H1 (cell line): ENCODE data around the gene SPTB. TPM values are rescaled to one million over a fixed set of nuclear protein-coding genes. Genes with fewer than 3 reads are reported as not detected.

Experiments used
- CTCF ChIA-PET: fragments of 300-600 bp; sonication (Branson Sonifier 250); formaldehyde crosslinking; loops from one replicate; lab custom pipeline; 2021; ENCODE audit not compliant: partially characterized antibody; lab: Charles Lee
- POLR2A ChIA-PET: fragments of 300-600 bp; sonication (Branson Sonifier 250); formaldehyde crosslinking; loops from one replicate; lab custom pipeline; 2021; ENCODE audit warnings: inconsistent platforms; ENCODE audit not compliant: partially characterized antibody; lab: Charles Lee
- DNase-seq, 2 experiments: peaks; one replicate each; pipeline versions ENCODE4 v3.0.0 to v3.0.0-alpha.2; 2010 to 2022; ENCODE audit warnings: low spot score in 2 of 2, low read depth in 1 of 2, mixed read lengths in 1 of 2
- FAIRE-seq: peaks from 2 replicates; lab custom pipeline; 2011; peaks lifted over from hg19 to GRCh38; lab: Jason Lieb, UNC
- H2AFZ ChIP-seq: 2 replicates; pipeline ENCODE4 v1.8.1; 2012; ENCODE audit warnings: low read length, inconsistent platforms
- H2AK5ac ChIP-seq: 2 replicates; pipeline ENCODE4 v1.6.1; 2013; ENCODE audit warnings: low read depth, low read length
- H2BK120ac ChIP-seq: replicated peaks from 2 replicates; pipeline ENCODE3; 2013; ENCODE audit warnings: low read depth, low read length, inconsistent platforms
- H2BK12ac ChIP-seq: 2 replicates; pipeline ENCODE4 v1.6.1; 2013; ENCODE audit warnings: low read depth, low read length
- H2BK15ac ChIP-seq: 2 replicates; pipeline ENCODE4 v1.6.1; 2013; ENCODE audit warnings: low read length
- H2BK20ac ChIP-seq: 2 replicates; pipeline ENCODE4 v1.6.1; 2013; ENCODE audit warnings: low read length
- H2BK5ac ChIP-seq: 2 replicates; pipeline ENCODE4 v1.6.1; 2013; ENCODE audit warnings: low read depth, low read length
- H3K14ac ChIP-seq: 2 replicates; pipeline ENCODE4 v1.6.1; 2013; ENCODE audit warnings: inconsistent platforms; ENCODE audit not compliant: insufficient read length
- H3K18ac ChIP-seq: 2 replicates; pipeline ENCODE4 v1.6.1; 2013; ENCODE audit warnings: low read length; ENCODE audit errors: extremely low read depth
- H3K23ac ChIP-seq: 2 replicates; pipeline ENCODE4 v1.6.1; 2013; ENCODE audit warnings: inconsistent platforms; ENCODE audit not compliant: insufficient read length
- H3K23me2 ChIP-seq: 2 replicates; pipeline ENCODE4 v1.6.1; 2013; ENCODE audit warnings: low read depth, low read length
- H3K27ac ChIP-seq: 2 replicates; pipeline ENCODE4 v1.6.1; 2011; ENCODE audit warnings: low read depth, low read length, inconsistent platforms
- H3K27me3 ChIP-seq, 4 experiments: replicated peaks in 1 of 4; 1 replicate in 1 of 4; 2 replicates in 3 of 4; pipeline versions ENCODE4 v1.6.1 to v1.8.1; 2011 to 2013; ENCODE audit warnings: low read length in 3 of 4, mild to moderate bottlenecking in 3 of 4, inconsistent platforms in 2 of 4, mixed read lengths in 2 of 4, moderate library complexity in 1 of 4; ENCODE audit not compliant: control insufficient read depth in 3 of 4, insufficient read depth in 3 of 4; ENCODE audit errors: extremely low read depth in 1 of 4
- H3K36me3 ChIP-seq, 4 experiments: 2 replicates each; pipeline versions ENCODE4 v1.6.1 to v1.8.1; 2011 to 2013; ENCODE audit warnings: mild to moderate bottlenecking in 4 of 4, low read length in 3 of 4, moderate library complexity in 2 of 4, control low read depth in 1 of 4, inconsistent platforms in 1 of 4; ENCODE audit not compliant: insufficient read depth in 4 of 4, control insufficient read depth in 2 of 4
- H3K4ac ChIP-seq: replicated peaks from 2 replicates; pipeline ENCODE3; 2013; ENCODE audit warnings: low read length, low read depth, mixed read lengths, inconsistent platforms; ENCODE audit not compliant: insufficient read length
- H3K4me1 ChIP-seq, 4 experiments: replicated peaks in 1 of 4; 1 replicate in 1 of 4; 2 replicates in 3 of 4; pipeline versions ENCODE4 v1.6.1 to v1.8.1; 2011 to 2013; ENCODE audit warnings: low read length in 3 of 4, inconsistent platforms in 2 of 4, mixed read lengths in 1 of 4; ENCODE audit not compliant: insufficient read depth in 4 of 4, control insufficient read depth in 3 of 4
- H3K4me2 ChIP-seq, 2 experiments: 2 replicates each; pipeline versions ENCODE4 v1.6.1 to v1.8.1; 2011 to 2013; ENCODE audit warnings: low read depth in 2 of 2, low read length in 2 of 2, control low read depth in 1 of 2, inconsistent platforms in 1 of 2, mild to moderate bottlenecking in 1 of 2; ENCODE audit not compliant: insufficient read depth in 1 of 2
- H3K4me3 ChIP-seq, 4 experiments: fragments of 200-600, 300-600 bp in 1 of 4; sonication (generic), shearing (Covaris generic), sonication (Bioruptor Twin) in 1 of 4; 2 replicates each; pipeline versions ENCODE4 v1.5.1 to v1.8.1; 2011 to 2016; ENCODE audit warnings: low read length in 4 of 4, low read depth in 3 of 4, control low read depth in 2 of 4, inconsistent platforms in 2 of 4, mild to moderate bottlenecking in 2 of 4, mixed read lengths in 1 of 4, moderate library complexity in 1 of 4; ENCODE audit not compliant: insufficient read depth in 2 of 4; ENCODE audit errors: extremely low read depth in 1 of 4
- H3K56ac ChIP-seq: replicated peaks from 2 replicates; pipeline ENCODE3; 2013; ENCODE audit warnings: low read depth, mild to moderate bottlenecking, mixed read lengths, low read length, inconsistent platforms; ENCODE audit not compliant: insufficient read length
- H3K79me1 ChIP-seq: 2 replicates; pipeline ENCODE4 v1.6.1; 2013; ENCODE audit warnings: low read depth, low read length, control low read depth
- H3K79me2 ChIP-seq, 2 experiments: 2 replicates each; pipeline versions ENCODE4 v1.6.1 to v1.8.1; 2012 to 2013; ENCODE audit warnings: low read length in 2 of 2, mild to moderate bottlenecking in 2 of 2, inconsistent platforms in 1 of 2; ENCODE audit not compliant: insufficient read depth in 2 of 2, control insufficient read depth in 1 of 2
- H3K9ac ChIP-seq, 4 experiments: replicated peaks in 1 of 4; 1 replicate in 1 of 4; 2 replicates in 3 of 4; pipeline versions ENCODE4 v1.6.1 to v1.8.1; 2011 to 2013; ENCODE audit warnings: low read depth in 3 of 4, low read length in 3 of 4, control low read depth in 2 of 4, mild to moderate bottlenecking in 2 of 4, moderate library complexity in 2 of 4, inconsistent platforms in 1 of 4; ENCODE audit errors: extremely low read depth in 1 of 4
- H3K9me3 ChIP-seq, 2 experiments: 2 replicates each; pipeline versions ENCODE4 v1.6.1 to v1.8.1; 2012 to 2013; ENCODE audit warnings: mild to moderate bottlenecking in 2 of 2, moderate library complexity in 2 of 2, control low read depth in 1 of 2, inconsistent platforms in 1 of 2, low read depth in 1 of 2, low read length in 1 of 2, mixed read lengths in 1 of 2; ENCODE audit not compliant: insufficient read depth in 2 of 2
- H4K20me1 ChIP-seq, 2 experiments: replicated peaks in 1 of 2; 2 replicates each; pipeline versions ENCODE3 to v1.8.1; 2011 to 2013; ENCODE audit warnings: inconsistent platforms in 2 of 2, low read length in 2 of 2, mild to moderate bottlenecking in 1 of 2; ENCODE audit not compliant: insufficient read depth in 2 of 2, control insufficient read depth in 1 of 2
- H4K5ac ChIP-seq: 2 replicates; pipeline ENCODE4 v1.6.1; 2013; ENCODE audit warnings: low read length, low read depth, mixed read lengths, inconsistent platforms; ENCODE audit not compliant: insufficient read length
- H4K8ac ChIP-seq: 2 replicates; pipeline ENCODE4 v1.8.0; 2013; ENCODE audit warnings: mild to moderate bottlenecking, moderate library complexity, low read length, inconsistent platforms; ENCODE audit not compliant: insufficient read depth; ENCODE audit errors: extremely low read depth
- H4K91ac ChIP-seq: replicated peaks from 2 replicates; pipeline ENCODE3; 2013; ENCODE audit warnings: low read length, mixed read lengths, inconsistent platforms; ENCODE audit not compliant: insufficient read length
- BCL11A ChIP-seq, 2 experiments: IDR thresholded peaks; one replicate each; pipeline ENCODE4 v1.6.1; 2011; ENCODE audit warnings: low read depth in 2 of 2, low read length in 2 of 2, mild to moderate bottlenecking in 2 of 2
- BRCA1 ChIP-seq: IDR thresholded peaks from 2 replicates; pipeline ENCODE4 v1.6.1; 2012; ENCODE audit warnings: low read depth, low read length, improper control_type of control experiment
- CBX8 ChIP-seq: fragments of 300-800, 300-1000 bp; sonication (generic); IDR thresholded peaks from 2 replicates; pipeline ENCODE4 v1.7.1; 2016; ENCODE audit warnings: low read depth, low read length, borderline replicate concordance
- CEBPB ChIP-seq: IDR thresholded peaks from 2 replicates; pipeline ENCODE4 v1.6.1; 2012; ENCODE audit warnings: low read depth, low read length
- CTBP2 ChIP-seq: IDR thresholded peaks from 2 replicates; pipeline ENCODE4 v1.7.0; 2011; ENCODE audit warnings: borderline replicate concordance, mild to moderate bottlenecking, moderate library complexity, mixed read lengths, low read length; ENCODE audit not compliant: insufficient read depth, insufficient read length
- GTF2F1 ChIP-seq: IDR thresholded peaks from 2 replicates; pipeline ENCODE4 v1.6.1; 2012; ENCODE audit warnings: low read depth, low read length, improper control_type of control experiment, borderline replicate concordance
- JUN ChIP-seq: IDR thresholded peaks from 2 replicates; pipeline ENCODE4 v1.6.1; 2011; ENCODE audit warnings: low read depth, mild to moderate bottlenecking, improper control_type of control experiment, low read length
- KDM1A ChIP-seq: fragments of 200-600, 300-600 bp; sonication (generic); IDR thresholded peaks from 2 replicates; pipeline ENCODE4 v1.7.1; 2016; ENCODE audit warnings: mild to moderate bottlenecking, low read length, borderline replicate concordance
- KDM4A ChIP-seq: IDR thresholded peaks from one replicate; pipeline ENCODE4 v1.7.1; 2012; ENCODE audit warnings: low read depth, mild to moderate bottlenecking, moderate library complexity, low read length, inconsistent platforms; ENCODE audit not compliant: severe bottlenecking
- POLR2AphosphoS5 ChIP-seq: IDR thresholded peaks from 2 replicates; pipeline ENCODE4 v1.6.1; 2011; ENCODE audit warnings: low read depth, low read length
- RFX5 ChIP-seq: IDR thresholded peaks from 2 replicates; pipeline ENCODE4 v1.6.1; 2011; ENCODE audit warnings: low read depth, low read length, improper control_type of control experiment, borderline replicate concordance
- RNF2 ChIP-seq: fragments of 200-900, 300-1000 bp; sonication (generic); IDR thresholded peaks from 2 replicates; pipeline ENCODE4 v1.7.1; 2016; ENCODE audit warnings: borderline replicate concordance, low read depth, mild to moderate bottlenecking, antibody characterized with exemption, low read length; ENCODE audit not compliant: poor library complexity, severe bottlenecking; ENCODE audit errors: missing control alignments
- SIRT6 ChIP-seq: IDR thresholded peaks from one replicate; pipeline ENCODE4 v1.7.1; 2012; ENCODE audit warnings: low read length, inconsistent platforms
- SRF ChIP-seq: IDR thresholded peaks from 2 replicates; pipeline ENCODE4 v1.6.1; 2011; ENCODE audit warnings: mild to moderate bottlenecking, low read depth, low read length, moderate library complexity
- WGBS, 2 experiments: shearing (Covaris generic) in 1 of 2; methylation state at CpG; one replicate each; pipeline versions ENCODE4 v1.1.6 to v1.1.7; 2013 to 2015; ENCODE audit warnings: low lambda C conversion rate in 2 of 2, mixed read lengths in 2 of 2, inconsistent platforms in 1 of 2, low coverage in 1 of 2, missing lambda C conversion rate in 1 of 2; ENCODE audit not compliant: insufficient replicate concordance in 2 of 2, insufficient coverage in 1 of 2, insufficient read length in 1 of 2; ENCODE audit errors: extremely low coverage in 1 of 2, missing lambda C conversion rate in 1 of 2; 5-methylcytosine and 5-hydroxymethylcytosine counted together
- polyA plus RNA-seq, 7 experiments: library from polyadenylated mRNA; depleted of rRNA in 3 of 7; stranded (reverse) in 5 of 7; unstranded in 2 of 7; fragments of >200 nt in 5 of 7; fragments of 200-250 nt in 2 of 7; gene quantifications; 1 replicate in 5 of 7; 2 replicates in 1 of 7; 4 replicates in 1 of 7; pipeline versions ENCODE4 v1.2.1 to v1.2.3, GENCODE V29; 2011 to 2013; ENCODE audit warnings: missing spikeins in 2 of 7, mixed read lengths in 2 of 7
- total RNA-seq: library from RNA; stranded (reverse); fragmentation: NEBNext Ultra II Directional; extraction: Animal tissue kit (Norgen Biotek cat#: 25700); gene quantifications from 2 replicates; pipeline ENCODE4 v1.2.1, GENCODE V29; 2021

SPTB gene
- total and polyA plus RNA-seq, 2 of the 8 experiments (the other 6 are each of a cell fraction or from before 2014, with no cell fraction given): 0.30 to 2.4 TPM

DNA sequence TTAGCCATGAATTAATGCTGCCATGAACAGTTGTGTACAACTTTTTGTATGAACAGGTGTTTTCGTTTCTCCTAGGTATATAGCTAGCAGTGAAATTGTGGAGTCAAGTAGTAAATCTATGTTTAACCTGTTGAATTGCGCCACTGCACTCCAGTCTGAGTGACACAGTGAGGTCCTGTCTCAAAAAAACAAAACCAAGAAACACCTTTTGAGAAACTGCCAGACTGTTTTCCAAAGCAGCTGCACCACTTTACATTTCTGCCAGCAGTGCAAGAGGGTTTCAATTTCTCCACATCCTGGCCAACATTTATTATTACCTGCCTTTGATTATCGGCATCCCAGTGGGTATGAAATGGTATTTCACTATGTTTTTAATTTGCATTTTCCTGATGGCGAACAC, 178.8 kb downstream of the SPTB start:
- Histone ChIP-seq H3K23me2 (peaks cover 21% of the 10 kb centered on the region), H3K14ac (no peak overlapping the region), H3K23ac (no peak overlapping the region), H3K27ac (no peak overlapping the region), H3K36me3 (no peaks in the 10 kb centered on the region), H3K4me2 (peak overlapping the region; percentile 94 to 96; a peak in 3 of 4 replicates), H3K79me1 (no peaks in the 10 kb centered on the region), H3K56ac (no peak overlapping the region), H3K4ac (no peak overlapping the region), H2BK120ac (no peak overlapping the region), H2BK5ac (no peak overlapping the region), H2BK15ac (no peak overlapping the region), H3K9me3 (no peaks in the 10 kb centered on the region), H3K18ac (peak overlapping the region; percentile 15; the same call in 1 of the 2 replicates), H2AFZ (no peak overlapping the region), H2AK5ac (peak overlapping the region; percentile 57; the same call in 1 of the 2 replicates), H3K27me3 (no peaks in the 10 kb centered on the region), H4K20me1 (no peaks in the 10 kb centered on the region), H2BK12ac (no peak overlapping the region), H3K9ac (no peak overlapping the region), H3K4me3 (peak overlapping the region in 1 of 4 experiments; percentile 80; a peak in 1 of 8 replicates), H4K91ac (no peak overlapping the region), H3K79me2 (peaks cover 0 to 14% of the 10 kb centered on the region in 2 experiments; a peak in 2 of 4 replicates), H3K4me1 (peaks cover 7 to 39% (median 29%) of the 10 kb centered on the region in 4 experiments), H2BK20ac (no peak overlapping the region), H4K8ac (no peak overlapping the region), H4K5ac (no peak overlapping the region)
- ChIA-PET CTCF (interaction anchor here (0.9 to 9.3 kb wide), 5 partner anchors 16 to 43 kb away, joined by 3 to 74 read pairs (median 8); no protein-coding TSS in a partner anchor), POLR2A (interaction anchor here (0.6 to 7.8 kb wide), 2 partner anchors 15 to 169 kb away, joined by 3 to 102 read pairs; no protein-coding TSS in a partner anchor)
- FAIRE-seq (peak; percentile 60), DNase-seq (no peak)
- 50% methylated on average over 4 of the region's 4 CpGs; no CpG with 5 or more reads in 1 of the 2 experiments for WGBS, 2 experiments
- TF ChIP-seq JUN (no peak), CEBPB (no peak), BRCA1 (no peak), KDM1A (no peak), RFX5 (no peak), BCL11A (IDR thresholded peaks at IDR 0.05; ENCODE audit: low read depth in 2 of 2, low read length in 2 of 2) (no peak), KDM4A (no peak), RNF2 (no peak), CBX8 (no peak), GTF2F1 (no peak), SIRT6 (no peak), POLR2AphosphoS5 (no peak), CTBP2 (no peak), SRF (no peak)
